HG02798 (cell line): ENCODE results near the gene MCAT.
"Not testable (repeated sequence)": the region's sequence is repeated elsewhere in the genome, so short reads cannot be mapped to it uniquely, and the experiment has no call there.

Experiments
- ATAC-seq: cut with Tn5 transposase; IDR thresholded peaks from one replicate; pipeline ENCODE4 v1.9.1; 2021; ENCODE audit warnings: mild to moderate bottlenecking; ENCODE audit not compliant: unreplicated experiment, poor library complexity

The MCAT gene

DNA sequence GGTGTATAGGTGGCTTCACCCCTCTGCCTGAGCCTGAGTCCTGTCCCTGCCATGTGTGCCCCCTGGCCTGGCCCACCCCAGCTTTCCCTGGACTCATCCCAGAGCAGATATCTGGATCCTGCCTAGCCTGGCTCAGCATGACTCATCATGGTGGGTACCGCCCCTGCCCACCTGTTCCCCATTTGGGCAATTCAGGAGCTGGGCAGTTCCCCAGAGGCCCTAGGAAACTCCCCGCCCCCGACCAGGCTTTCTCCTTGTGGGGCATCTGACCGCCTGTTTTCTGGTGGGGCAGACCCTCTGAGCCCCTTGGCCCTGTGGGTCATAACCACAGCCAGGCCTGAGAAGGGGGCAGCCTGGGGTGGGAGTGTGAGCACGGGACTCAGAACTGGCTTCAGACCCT is 12.6 kb upstream of the MCAT start:
- no peak for ATAC-seq

DNA sequence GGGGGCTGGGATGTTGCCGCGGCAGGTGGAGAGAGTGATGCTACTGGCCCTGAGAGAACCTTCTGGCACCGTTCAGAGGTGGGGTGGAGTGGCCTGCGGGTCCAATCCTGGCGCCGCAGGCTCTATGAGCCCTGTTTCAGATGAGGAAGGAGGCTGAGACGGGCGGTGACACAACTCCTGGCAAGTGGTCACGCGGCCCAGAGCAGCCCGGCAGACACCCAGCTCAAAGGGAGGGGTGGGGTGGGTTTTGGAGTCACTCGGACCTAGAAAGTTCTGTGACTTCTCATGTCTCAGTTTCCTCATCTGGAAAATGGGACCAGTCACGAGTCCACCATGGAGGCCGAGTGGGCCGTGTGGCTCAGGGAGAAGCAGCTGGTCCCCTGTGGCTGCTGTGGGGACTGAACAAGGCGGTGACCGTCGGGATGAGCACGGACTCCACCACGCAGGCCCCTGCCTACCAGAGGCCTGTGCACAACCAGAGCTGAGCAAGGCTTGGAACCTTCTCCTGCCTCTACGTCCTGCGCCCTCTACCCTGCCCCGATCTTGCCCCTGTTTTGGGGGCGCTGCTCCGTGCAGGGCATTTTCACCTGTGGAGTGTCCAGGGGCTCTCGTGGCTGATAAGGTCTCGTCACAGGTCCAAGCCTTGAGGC is 11.8 kb upstream of the MCAT start:
- ATAC-seq: no peak

DNA sequence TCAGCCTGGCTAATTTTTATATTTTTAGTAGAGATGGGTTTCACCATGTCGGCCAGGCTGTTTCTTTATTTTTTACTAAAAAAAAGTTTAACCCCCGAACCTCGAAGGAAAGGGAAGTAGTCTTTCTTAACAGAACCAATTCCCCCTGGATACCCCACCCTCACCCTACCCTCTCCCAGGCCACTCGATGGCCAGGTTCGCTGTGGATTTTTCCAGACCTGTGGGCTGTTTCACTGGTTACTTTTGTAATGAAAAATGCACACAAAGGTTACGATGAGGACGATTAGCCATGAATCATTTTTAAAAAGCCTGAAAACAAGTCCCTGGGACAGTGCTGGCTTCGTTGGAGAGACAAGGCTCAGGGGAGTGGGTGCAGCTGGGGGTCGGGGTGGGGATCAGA is 10.7 kb upstream of the MCAT start:
- ATAC-seq: no peak

DNA sequence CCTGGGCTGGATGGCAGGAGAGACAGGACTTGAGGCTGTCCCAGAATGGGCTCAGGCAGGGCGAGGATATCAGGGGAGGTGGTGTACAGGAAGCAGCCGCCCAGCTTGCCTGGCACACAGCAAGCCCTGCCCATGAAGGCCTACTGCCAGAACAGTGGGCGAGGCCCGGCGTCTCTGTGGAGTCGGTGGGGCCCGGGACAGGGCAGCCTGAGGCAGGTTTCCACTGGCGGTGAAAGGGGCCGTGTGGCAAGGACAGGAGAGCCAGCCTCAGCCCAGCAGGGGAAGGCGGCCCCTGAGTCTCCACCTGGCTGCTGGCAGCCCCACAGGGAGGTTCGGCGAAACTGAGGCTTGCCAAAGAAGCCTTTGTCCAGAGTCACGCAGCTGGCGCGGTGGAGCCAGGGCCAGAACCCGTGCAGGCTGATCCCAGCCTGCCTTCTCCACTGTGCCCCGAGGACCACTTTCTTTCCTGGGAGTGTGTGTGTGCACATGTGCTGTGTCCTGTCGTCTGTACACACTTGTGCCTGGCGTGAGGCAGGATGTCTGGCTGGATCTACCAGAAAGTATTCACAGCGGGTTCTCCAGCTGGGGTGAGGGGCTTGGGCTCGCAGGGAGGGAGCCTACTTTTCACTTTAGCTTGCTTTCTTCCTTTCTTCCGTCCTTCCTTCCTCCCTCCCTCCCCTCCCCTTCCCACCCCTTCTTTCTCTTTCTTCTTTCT is 9.3 kb upstream of the MCAT start:
- peak; percentile 40 for ATAC-seq

DNA sequence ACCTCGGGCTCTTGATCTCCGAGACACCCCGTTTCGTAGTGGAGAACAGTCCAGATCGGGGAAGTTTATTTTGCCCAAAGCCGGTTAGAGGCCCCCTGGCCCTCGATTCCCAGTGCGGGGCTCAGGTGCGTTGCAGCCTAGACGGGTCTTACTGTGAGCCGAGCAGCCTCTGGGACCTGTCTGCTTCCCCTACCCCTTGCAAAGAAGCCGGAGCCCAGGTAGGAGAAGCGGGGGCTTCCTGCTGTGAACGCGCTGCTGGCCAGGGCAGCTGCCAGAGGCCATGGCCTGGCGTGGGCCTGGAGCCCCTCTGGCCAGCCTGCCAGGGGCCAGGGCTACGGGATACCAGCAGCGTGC is 8.8 kb upstream of the MCAT start:
- no peak for ATAC-seq

DNA sequence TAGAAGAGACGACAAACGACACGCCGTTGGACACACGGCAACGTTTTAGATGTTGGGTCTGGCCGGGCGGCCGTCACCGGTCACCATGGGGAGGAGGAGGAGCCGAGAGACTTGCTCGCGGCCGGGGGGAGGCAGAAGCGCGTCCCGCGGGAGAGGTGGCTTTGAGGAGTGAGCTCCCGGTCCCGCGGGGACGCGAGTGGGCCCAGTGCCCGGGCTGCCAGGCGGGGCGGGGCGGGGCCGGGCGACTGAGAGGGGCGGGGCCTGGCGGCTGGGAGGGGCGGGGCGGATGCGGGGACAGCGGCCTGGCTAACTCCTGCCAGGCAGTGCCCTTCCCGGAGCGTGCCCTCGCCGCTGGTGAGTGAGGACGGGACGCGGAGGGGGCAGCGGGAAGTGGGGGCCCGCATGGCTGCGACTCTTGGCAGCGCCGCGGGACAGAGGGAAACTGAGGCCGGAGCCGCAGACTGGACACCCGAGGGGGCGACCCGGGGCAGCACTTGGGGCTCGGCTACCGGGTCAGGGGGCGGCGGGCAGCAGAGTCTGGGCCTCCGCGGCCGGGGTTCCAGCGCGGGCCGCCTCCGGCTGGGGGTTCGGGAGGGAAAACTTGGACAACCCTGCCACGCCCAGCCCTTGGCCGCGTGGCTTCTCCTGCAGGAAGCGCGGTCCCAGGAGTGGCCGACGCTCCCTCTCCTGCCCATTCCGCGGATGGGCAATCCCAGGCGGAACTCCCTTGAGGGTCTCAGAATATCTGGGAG is 8.2 kb upstream of the MCAT start, which contains the start of gene TSPO:
TSPO (plus strand) TSS at position 309 of the 752 bp plus-strand sequence. CDS start 7,680 bp downstream, outside the sequence.
- ATAC-seq: peak; percentile 38

DNA sequence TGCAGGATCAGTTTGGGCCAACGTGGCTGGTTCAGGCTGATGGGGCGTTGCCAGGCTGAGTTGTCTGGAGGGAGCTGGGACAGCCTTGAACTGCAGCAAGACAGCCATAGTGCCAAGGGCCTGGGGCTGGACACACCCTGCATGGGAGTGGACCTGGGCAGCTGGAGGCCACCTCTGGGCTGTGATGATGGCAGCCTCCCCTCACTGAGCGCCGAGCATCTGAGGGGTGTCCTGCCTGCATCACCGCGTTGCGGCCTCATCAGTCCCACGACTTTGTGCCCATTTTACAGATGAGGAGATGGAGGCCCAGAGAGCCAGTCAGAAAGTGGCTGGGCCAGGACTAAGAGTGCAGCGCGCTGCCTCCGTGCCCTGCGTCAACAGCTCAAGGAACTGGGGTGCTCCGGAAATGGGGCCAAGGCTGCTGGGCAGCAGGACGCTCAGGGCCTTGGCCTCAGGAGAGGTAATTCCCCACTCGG is 7.6 kb upstream of the MCAT start:
- no peak for ATAC-seq

DNA sequence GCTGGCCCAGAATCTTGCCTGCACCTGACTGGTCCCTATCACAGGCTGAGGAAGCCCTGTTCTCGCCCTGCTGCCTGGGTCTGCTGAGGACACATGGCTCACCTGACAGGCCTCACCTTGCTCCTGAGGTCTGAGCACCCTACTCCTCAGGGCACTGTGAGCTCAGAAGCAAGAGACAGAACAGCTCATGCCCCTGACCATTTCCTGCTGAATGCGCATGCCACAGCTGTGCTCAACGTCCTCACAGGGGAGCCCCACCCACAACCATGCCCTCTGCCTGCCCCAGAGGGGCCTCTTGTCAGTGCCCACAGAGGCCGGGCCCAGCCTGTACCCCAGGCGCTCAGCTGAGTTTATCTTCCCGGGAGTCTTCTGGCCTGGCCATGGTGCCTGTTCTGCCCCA is 5.4 kb upstream of the MCAT start:
- ATAC-seq: no peak

DNA sequence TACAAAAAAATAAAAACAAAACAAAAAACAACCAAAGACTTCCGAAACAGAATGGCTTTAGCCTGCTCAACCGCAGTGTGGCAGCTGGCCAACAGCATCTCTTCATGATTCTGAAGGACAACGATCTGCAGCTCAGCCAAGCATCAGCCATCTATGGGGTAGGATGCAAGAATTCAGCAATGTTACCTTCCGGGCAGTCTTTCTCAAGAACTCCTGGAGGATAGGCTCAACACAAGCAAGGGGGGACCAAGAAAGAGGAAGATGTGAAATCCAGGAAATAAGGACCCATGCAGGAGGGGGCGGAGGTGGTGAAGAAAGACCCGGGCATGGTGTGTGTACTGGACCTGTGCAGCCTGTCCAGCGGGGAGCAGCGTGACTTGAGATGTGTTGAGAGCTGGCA is 4.6 kb upstream of the MCAT start:
- ATAC-seq: no peak

DNA sequence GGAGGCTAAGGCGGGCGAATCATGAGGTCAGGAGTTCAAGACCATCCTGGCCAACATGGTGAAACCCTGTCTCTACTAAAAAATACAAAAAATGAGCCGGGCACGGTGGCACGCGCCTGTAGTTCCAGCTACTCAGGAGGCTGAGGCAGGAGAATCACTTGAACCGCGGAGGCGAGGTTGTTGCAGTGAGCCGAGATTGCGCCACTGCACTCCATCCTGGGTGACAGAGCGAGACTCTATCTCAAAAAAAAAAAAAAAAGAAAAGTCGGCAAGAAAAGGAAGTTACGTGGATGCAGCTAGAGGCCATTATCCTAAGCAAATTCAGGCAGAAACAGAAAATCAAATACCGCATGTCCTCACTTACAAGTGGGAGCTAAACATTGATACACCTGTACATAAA is 3.1 kb upstream of the MCAT start:
- not testable (repeated sequence) for ATAC-seq

DNA sequence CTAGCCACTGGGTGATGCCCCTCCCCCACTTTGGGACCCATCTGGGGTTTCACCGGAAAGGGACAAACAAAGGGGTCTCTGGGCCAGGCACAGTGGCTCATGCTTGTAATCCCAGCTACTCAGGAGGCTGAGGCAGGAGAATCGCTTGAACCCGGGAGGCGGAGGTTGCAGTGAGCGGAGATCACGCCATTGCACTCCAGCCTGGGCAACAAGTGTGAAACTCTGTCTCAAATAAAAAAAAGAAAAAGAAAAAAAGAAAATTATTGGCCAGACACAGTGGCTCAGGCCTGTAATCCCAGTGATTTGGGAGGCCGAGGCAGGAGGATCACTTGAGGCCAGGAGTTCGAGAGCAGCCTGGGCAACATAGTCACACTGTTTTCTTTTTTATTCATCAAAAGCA is 2.2 kb upstream of the MCAT start:
- not testable (repeated sequence) for ATAC-seq

DNA sequence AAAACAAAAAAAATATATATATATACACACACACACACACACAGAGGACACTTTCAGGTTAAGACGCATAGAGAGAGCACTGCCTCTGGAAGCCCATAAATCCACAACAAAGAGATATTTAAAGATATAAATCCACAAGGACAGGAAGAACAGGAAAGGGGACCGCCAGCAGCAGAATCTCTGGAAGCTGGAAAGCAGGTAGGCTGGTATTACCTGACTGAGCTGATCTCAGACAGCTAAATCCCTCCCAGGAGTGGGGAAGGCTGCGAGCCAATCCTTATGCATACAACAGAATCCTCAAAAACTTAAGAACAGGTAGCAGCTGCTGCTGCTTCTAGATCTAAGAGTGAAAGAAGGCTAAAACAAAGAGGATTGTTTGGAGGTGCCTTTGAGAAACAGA is 1.8 kb upstream of the MCAT start:
- ATAC-seq: no peak

DNA sequence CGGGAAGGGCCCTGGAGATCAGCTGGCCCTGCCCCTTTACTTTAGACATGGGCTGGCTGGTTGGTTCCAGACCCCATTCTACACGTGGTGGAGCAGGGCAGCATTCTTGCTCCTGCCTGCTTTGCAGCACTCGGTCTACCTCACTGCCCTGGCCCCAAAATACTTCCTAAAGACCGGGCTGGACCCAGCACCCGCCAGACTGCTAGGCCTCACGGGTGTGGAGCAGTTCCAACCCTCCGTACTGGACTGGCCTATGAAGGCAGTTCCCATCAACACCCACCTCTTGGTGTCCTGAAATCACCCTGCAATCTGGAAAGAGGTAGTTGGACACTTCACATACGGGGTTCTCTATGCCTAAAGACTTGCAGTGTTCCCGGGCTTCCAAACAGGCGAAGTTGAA is 6.4 kb downstream of the MCAT start:
- ATAC-seq: no peak

DNA sequence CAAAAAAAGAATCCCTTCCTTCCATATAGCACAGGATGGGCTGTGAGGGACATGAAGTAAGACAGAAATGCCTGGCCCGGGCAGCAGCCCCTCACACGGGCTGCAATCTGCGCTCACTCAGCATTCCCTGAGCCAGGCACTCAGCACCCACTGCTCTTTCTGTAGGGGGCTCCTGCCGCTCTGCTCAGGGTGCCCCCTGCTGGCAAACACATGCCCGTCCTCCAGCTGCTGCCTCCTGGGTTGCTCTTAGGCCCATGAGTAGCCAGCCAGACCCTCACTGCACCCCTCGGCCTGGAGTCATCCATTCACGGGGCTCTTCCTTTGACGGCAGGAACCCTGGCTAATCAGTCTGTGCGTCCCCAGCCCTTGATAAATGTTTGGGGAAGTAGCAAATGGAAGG is 6.9 kb downstream of the MCAT start:
- no peak for ATAC-seq

DNA sequence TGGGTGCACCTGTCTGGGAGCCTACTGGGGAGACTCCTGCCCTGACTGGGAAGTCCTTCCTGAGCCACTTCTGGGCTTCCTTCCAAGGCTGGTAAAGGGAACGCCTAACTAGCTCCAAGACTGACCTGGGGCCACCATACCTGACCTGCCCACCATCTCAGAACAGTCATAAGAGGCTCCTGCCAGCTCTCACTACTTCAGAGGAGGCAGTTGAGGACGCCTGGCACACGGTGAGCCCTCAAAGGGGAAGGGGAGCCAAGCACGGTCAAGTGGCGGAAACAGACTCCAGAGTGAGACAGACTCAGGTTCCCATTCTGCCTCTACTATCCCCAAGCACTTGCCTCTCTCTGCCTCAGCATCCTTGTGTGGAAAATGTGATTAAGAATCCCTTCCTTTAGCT is 7.6 kb downstream of the MCAT start:
- no peak for ATAC-seq

DNA sequence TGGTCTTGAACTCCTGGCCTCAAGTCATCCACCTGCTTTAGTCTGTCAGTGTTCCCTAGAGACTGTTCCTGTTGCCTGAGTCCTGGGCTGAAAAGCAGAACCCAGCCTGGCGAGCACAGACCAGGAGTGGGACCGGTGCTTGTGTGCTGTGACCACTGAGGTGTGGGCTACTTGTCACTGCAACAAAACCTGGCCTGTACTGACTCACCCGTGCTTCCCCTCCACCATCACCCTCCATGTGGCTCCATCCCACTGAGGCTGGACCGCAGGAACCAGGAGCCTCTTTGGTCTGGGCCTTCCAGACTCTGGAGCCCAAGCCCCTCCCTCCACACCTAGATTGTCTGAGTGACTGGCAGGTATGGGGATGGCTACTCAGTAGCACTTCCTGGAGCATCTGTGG is 8.6 kb downstream of the MCAT start:
- no peak for ATAC-seq

DNA sequence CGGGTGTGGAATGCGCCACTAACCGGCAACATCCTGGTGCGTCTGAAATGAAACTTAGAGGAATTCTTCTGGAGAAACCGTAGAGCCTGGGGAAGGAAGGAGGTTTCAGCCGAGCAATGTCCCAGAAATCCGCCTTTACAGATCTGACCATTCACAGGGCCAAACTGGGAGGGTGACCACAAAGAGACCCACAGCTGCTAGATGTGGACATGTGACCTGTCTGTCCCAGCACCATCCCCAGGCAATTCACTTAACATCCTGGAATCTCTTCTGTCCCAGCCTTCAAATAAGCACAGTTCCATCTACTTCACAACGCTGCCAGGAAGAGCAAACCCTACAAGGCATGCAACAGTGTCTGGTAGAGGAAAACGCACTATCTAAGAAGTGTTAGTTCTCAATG is 9.8 kb downstream of the MCAT start:
- no peak for ATAC-seq

DNA sequence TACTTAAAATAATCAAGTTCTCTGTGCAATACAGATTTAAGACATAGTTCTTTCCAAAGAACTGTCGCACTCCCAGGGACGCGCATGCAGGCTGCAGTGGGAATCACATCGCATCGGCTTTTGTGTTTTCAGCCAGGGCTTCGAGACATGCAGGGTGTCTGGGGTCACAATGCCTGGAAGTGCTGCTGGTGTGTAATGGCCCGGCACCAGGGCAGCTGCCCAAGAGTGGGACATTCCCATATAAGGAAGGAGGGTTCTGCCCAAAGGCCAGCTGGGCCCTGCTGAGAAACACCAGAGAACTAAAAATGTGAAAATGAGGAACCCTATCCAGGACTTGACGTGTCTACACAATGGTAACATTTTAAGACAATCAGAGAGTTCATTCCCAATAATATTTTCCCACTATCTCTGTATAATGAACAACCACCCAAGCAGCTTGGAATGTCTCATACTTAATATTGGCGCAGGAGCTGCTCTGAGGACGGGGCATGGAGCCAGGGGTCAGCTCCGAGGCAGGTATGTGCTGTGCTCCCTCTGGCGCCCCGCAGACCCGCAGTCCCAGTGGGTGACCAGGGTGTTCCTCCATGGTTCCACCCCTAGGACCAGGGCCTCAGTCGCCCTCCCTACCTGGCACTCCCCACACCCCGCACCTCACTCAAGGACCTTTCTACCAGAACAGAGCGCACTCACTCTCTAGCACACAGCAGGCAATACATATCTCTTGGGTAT is 11.3 kb downstream of the MCAT start:
- ATAC-seq: no peak

DNA sequence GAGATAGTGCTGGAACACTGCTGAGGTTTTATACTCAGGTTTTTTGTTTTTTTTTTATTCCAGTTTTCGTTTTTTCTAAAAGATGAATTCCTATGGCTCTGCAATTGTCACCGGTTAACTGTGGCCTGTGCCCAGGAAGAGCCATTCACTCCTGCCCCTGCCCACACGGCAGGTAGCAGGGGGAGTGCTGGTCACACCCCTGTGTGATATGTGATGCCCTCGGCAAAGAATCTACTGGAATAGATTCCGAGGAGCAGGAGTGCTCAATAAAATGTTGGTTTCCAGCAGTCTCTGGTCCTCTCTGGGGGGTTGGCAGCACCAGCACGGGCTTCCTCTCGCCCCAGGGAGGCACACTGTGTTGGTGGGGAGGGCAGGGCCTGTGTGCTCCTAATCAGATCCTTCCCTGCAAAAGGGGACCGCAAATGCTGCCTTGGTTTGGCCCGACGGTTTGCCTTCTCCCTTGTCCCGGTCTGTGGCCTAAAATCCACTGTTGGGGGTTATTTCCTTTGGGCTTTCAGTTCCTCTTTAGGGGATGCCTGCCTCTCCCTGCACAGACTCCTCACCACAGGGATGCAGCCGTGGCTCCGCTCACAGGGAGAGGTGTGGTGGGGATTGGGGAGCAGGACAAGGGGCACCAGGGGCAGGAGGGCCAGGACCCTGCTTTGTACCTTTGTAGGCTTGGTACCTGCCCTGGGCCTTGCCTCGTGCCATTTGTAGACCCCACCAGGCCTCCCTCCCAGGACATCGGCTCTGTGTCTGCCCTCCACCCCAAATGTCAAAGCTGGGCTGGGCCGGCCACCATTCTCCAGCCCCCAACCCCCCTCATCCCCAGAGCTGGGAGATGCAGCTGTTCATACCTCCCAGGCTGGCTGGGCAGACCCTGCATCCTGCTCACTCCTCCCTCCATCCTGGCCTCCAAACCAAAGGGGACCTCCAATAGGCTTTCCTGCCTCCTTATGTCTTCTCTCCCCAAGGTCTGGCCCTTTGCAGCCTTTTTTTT is 13.5 kb downstream of the MCAT start:
- no peak for ATAC-seq
